CD8-positive, alpha-beta memory T cell (primary cell): ENCODE results near the gene RECQL. TPM values are rescaled to one million over a fixed set of nuclear protein-coding genes. Genes with fewer than 3 reads are reported as not detected.

Experiments
- CTCF ChIA-PET: fragments of 350-600 bp; sonication (Branson Sonifier 250); formaldehyde crosslinking; loops from one replicate; lab custom pipeline; 2021; ENCODE audit warnings: antibody characterized with exemption; lab: Charles Lee
- POLR2A ChIA-PET: fragments of 350-600 bp; sonication (Branson Sonifier 250); formaldehyde crosslinking; loops from one replicate; lab custom pipeline; 2021; ENCODE audit warnings: antibody characterized with exemption; lab: Charles Lee
- DNase-seq, 5 donors: peaks; one replicate each; pipeline versions ENCODE4 v3.0.0 to v3.0.0-alpha.2; 2020 to 2022; ENCODE audit warnings: mixed read lengths in 1 of 5
- H3K27ac ChIP-seq: one replicate; pipeline ENCODE4 v1.7.0; 2013; ENCODE audit warnings: low read depth, mild to moderate bottlenecking, low read length, moderate library complexity
- H3K27me3 ChIP-seq: 2 replicates; pipeline ENCODE4 v1.7.0; 2013; ENCODE audit warnings: low read length, mild to moderate bottlenecking; ENCODE audit not compliant: insufficient read depth, poor library complexity, severe bottlenecking
- H3K36me3 ChIP-seq: 2 replicates; pipeline ENCODE4 v1.7.0; 2013; ENCODE audit warnings: mild to moderate bottlenecking, low read length, moderate library complexity; ENCODE audit not compliant: insufficient read depth
- H3K4me1 ChIP-seq: 2 replicates; pipeline ENCODE4 v1.7.0; 2013; ENCODE audit warnings: mild to moderate bottlenecking, low read length, moderate library complexity; ENCODE audit not compliant: insufficient read depth
- H3K4me3 ChIP-seq: 2 replicates; pipeline ENCODE4 v1.7.0; 2013; ENCODE audit warnings: mild to moderate bottlenecking, low read length
- H3K9me3 ChIP-seq: 2 replicates; pipeline ENCODE4 v1.7.0; 2013; ENCODE audit warnings: mild to moderate bottlenecking, low read length
- H3K27ac Mint-ChIP-seq, 8 donors: one replicate each; pipeline ENCODE4 v1.8.0; 2020 to 2021; ENCODE audit warnings: mixed read lengths in 8 of 8, mild to moderate bottlenecking in 6 of 8, inconsistent platforms in 3 of 8, moderate library complexity in 3 of 8
- H3K27me3 Mint-ChIP-seq, 2 donors: one replicate each; pipeline ENCODE4 v1.8.0; 2020 to 2021; ENCODE audit warnings: mixed read lengths in 2 of 2, mild to moderate bottlenecking in 1 of 2, moderate library complexity in 1 of 2
- H3K36me3 Mint-ChIP-seq, 3 donors: one replicate each; pipeline ENCODE4 v1.8.0; 2020 to 2021; ENCODE audit warnings: mixed read lengths in 3 of 3, inconsistent platforms in 1 of 3, mild to moderate bottlenecking in 1 of 3
- H3K4me1 Mint-ChIP-seq, 3 donors: one replicate each; pipeline ENCODE4 v1.8.0; 2020 to 2021; ENCODE audit warnings: mixed read lengths in 3 of 3, inconsistent platforms in 1 of 3, mild to moderate bottlenecking in 1 of 3
- H3K4me3 Mint-ChIP-seq, 7 donors: one replicate each; pipeline ENCODE4 v1.8.0; 2020 to 2021; ENCODE audit warnings: mixed read lengths in 7 of 7, mild to moderate bottlenecking in 6 of 7, moderate library complexity in 4 of 7, inconsistent platforms in 2 of 7
- H3K9me3 Mint-ChIP-seq, 5 donors: one replicate each; pipeline ENCODE4 v1.8.0; 2020 to 2022; ENCODE audit warnings: mixed read lengths in 5 of 5, mild to moderate bottlenecking in 3 of 5, moderate library complexity in 2 of 5, inconsistent platforms in 1 of 5
- polyA plus RNA-seq: library from polyadenylated mRNA; unstranded; fragments of 300-500 nt; fragmentation: Illumina TruSeq; gene quantifications from one replicate; pipeline ENCODE4 v1.2.3, GENCODE V29; 2021
- total RNA-seq, 2 experiments: library from RNA; stranded (reverse); gene quantifications; one replicate each; pipeline ENCODE4 v1.2.3, GENCODE V29; 2021

RECQL gene, protein sequence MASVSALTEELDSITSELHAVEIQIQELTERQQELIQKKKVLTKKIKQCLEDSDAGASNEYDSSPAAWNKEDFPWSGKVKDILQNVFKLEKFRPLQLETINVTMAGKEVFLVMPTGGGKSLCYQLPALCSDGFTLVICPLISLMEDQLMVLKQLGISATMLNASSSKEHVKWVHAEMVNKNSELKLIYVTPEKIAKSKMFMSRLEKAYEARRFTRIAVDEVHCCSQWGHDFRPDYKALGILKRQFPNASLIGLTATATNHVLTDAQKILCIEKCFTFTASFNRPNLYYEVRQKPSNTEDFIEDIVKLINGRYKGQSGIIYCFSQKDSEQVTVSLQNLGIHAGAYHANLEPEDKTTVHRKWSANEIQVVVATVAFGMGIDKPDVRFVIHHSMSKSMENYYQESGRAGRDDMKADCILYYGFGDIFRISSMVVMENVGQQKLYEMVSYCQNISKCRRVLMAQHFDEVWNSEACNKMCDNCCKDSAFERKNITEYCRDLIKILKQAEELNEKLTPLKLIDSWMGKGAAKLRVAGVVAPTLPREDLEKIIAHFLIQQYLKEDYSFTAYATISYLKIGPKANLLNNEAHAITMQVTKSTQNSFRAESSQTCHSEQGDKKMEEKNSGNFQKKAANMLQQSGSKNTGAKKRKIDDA
- 100 to 1,000 TPM in 1 of 2 experiments, 10 to 100 TPM in 1; 95.1 to 101 TPM for total RNA-seq
- polyA plus RNA-seq: 87.3 TPM

DNA sequence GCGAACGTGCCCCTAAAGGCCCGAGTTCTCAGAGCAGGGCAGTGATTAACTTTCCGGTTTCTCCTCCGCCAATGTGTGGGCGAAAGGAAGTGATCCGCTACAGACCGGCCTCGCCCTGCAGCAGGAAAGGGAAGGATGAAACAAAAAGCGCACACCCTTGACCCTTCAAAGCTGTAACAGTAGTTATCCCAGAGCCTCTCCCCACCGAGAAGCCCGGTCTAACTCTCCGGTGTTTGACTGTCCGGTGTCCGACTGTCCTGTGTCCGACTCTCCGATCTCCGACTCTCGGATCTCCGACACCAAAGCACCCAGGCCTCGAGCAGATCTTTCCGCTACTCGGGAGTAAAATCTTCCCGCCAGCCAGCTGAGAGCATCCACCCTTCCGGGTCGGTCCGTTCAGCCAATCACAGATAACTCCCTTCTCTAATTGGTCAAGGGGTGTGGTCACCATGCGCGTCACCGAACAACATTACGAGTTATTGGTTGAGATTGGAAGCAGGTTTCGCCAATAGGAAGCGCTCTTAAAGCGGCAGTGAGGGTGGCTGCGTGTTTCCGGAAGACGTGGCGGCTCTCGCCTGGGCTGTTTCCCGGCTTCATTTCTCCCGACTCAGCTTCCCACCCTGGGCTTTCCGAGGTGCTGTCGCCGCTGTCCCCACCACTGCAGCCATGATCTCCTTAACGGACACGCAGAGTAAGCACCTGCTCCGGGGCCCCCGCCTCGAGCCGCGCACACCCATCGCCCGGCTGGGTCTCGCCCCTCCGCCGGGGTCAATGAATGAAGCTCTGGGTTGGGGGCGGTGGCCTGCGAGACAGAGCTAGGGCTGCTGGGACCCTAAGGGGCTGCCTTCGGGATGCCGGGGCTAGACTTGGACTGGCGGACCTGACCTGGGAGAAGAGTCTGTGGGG lies at the start of gene RECQL, which contains the start of gene GOLT1B:
Gene RECQL, minus strand, starts transcription at position 378 of the 906 bp plus-strand sequence. CDS start 2,065 bp downstream, outside the sequence.
Gene GOLT1B, plus strand, starts transcription at position 532 of the 906 bp plus-strand sequence. Its CDS starts 135 bp downstream, at position 667.
- Histone ChIP-seq H3K4me1 (peaks cover 56% of the 10 kb centered on the region), H3K27ac (peak within 1 kb of the TSS; percentile 80), H3K27me3 (no peaks in the 10 kb centered on the region), H3K4me3 (peak within 1 kb of the TSS; percentile 92), H3K36me3 (peaks cover 22% of the 10 kb centered on the region), H3K9me3 (no peaks in the 10 kb centered on the region)
- Mint-ChIP-seq H3K27me3 (no peaks in the 10 kb centered on the region), H3K9me3 (no peaks in the 10 kb centered on the region), H3K36me3 (peaks cover 4 to 36% (median 7%) of the 10 kb centered on the region in 3 donors), H3K4me1 (peaks cover 44 to 70% (median 45%) of the 10 kb centered on the region in 3 donors), H3K4me3 (no peak within 1 kb of the TSS), H3K27ac (peak within 1 kb of the TSS in 1 of 8 donors; percentile 70)
- ChIA-PET POLR2A (interaction anchor here (0.6 to 2.6 kb wide), 11 partner anchors 10 to 179 kb away, joined by 3 to 17 read pairs (median 3); partner anchors contain the start of genes LDHB, PYROXD1 and SPX), CTCF (interaction anchor here (0.7 to 1.4 kb wide), 5 partner anchors 9 to 205 kb away, joined by 3 to 4 read pairs (median 3); partner anchors contain the start of gene LDHB)
- peak; percentile 78 to 94 (median 93) for DNase-seq

DNA sequence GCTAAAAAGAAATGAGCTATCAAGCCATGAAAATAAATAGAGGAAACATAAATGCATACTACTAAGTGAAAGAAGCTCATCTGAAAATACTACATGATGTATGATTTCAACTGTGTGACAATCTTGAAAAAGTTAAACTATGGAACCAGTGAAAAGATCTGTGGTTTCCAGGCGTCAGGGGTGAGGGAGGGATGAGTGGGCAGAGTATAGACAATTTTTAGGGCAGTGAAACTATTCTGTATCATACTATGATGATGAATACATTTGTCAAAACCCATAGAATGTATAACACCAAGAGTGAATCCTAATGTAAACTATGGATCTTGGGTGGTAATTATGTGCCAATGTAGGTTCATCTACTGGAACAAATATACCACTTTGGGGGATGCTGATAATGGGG lies 46.0 kb upstream of the RECQL start:
- no peaks in the 10 kb centered on the region for H3K27me3 ChIP-seq
- H3K9me3 ChIP-seq: no peaks in the 10 kb centered on the region
- ChIA-PET POLR2A (no interaction called here), CTCF (no interaction called here)
- H3K27ac ChIP-seq: no peak overlapping the region
- DNase-seq: no peak
- H3K36me3 ChIP-seq: no peaks in the 10 kb centered on the region
- no peak overlapping the region for H3K4me3 ChIP-seq
- peaks cover 0 to 3% (median 0%) of the 10 kb centered on the region in 3 donors for H3K36me3 Mint-ChIP-seq
- no peaks in the 10 kb centered on the region for H3K4me1 Mint-ChIP-seq
- H3K27me3 Mint-ChIP-seq: peaks cover 3 to 5% of the 10 kb centered on the region in 2 donors
- no peak overlapping the region for H3K4me3 Mint-ChIP-seq
- H3K9me3 Mint-ChIP-seq: no peaks in the 10 kb centered on the region
- no peaks in the 10 kb centered on the region for H3K4me1 ChIP-seq
- H3K27ac Mint-ChIP-seq: no peak overlapping the region

DNA sequence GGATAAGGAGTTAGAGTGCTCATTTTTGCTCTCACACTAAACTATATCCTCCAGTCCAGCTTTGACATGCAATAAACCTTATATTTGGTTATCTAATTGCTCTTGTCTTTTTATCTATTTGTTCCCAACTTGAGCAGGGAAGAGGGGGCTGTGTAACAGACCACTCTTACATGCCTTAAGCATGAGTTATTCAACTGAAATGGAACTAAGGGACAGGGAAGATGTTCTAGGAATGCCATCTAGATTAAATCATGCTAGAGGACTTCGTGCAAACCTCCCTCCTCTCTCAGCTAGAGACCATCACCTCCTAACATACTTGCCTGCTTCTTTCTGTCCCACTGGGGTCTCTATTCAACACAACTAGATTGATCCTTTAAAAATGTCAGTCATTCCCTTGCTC lies 45.3 kb upstream of the RECQL start:
- Mint-ChIP-seq H3K4me1 (no peaks in the 10 kb centered on the region), H3K4me3 (no peak overlapping the region), H3K9me3 (no peaks in the 10 kb centered on the region), H3K27ac (no peak overlapping the region), H3K27me3 (peaks cover 3 to 6% of the 10 kb centered on the region in 2 donors), H3K36me3 (peaks cover 0 to 3% (median 0%) of the 10 kb centered on the region in 3 donors)
- Histone ChIP-seq H3K27me3 (no peaks in the 10 kb centered on the region), H3K36me3 (no peaks in the 10 kb centered on the region), H3K4me1 (no peaks in the 10 kb centered on the region), H3K9me3 (no peaks in the 10 kb centered on the region), H3K4me3 (no peak overlapping the region), H3K27ac (no peak overlapping the region)
- CTCF ChIA-PET: no interaction called here
- POLR2A ChIA-PET: no interaction called here
- DNase-seq: no peak

DNA sequence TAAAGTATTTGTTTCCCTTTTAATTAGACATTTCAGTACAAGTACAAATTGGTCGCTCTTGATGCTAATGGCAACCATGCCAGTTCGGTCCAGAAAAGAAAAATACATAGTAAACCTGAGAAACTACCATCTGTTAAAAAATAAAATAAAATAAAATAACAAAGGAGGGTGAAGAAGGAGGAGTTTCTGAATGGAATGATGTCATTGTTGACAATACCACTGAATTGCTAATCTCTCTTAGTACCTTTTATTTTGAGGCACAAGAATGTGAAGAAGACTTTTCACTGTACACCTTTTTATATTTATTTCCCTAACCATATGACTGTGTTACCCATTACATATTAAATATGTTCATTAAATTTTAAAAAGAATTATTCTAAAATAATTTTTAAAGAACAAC lies 44.1 kb upstream of the RECQL start:
- CTCF ChIA-PET: no interaction called here
- no peak for DNase-seq
- no peaks in the 10 kb centered on the region for H3K27me3 ChIP-seq
- no peaks in the 10 kb centered on the region for H3K9me3 ChIP-seq
- H3K4me1 ChIP-seq: no peaks in the 10 kb centered on the region
- Mint-ChIP-seq H3K4me3 (no peak overlapping the region), H3K27me3 (peaks cover 3 to 6% of the 10 kb centered on the region in 2 donors), H3K9me3 (no peaks in the 10 kb centered on the region), H3K27ac (no peak overlapping the region), H3K4me1 (no peaks in the 10 kb centered on the region), H3K36me3 (peaks cover 0 to 3% (median 0%) of the 10 kb centered on the region in 3 donors)
- H3K27ac ChIP-seq: no peak overlapping the region
- POLR2A ChIA-PET: no interaction called here
- H3K36me3 ChIP-seq: no peaks in the 10 kb centered on the region
- H3K4me3 ChIP-seq: no peak overlapping the region

DNA sequence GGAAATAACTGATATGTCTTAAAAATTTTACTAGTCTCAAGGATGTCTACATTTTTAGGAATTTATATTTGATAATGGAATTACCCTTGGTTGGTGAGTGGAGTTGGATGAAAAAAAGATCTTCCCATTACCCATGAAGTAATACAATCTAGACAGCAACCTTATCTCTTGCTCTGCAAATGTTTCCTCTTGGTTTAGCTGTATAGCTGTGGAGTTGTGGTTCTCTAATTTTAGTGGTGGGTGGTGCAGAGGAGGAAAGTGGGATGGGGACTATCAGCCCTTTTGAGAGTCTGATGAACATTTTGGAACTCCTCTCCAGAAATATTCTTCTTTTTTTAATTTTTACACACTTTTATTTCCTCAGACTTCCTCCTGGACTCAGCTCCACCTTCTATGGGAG lies 41.7 kb upstream of the RECQL start:
- no peaks in the 10 kb centered on the region for H3K9me3 Mint-ChIP-seq
- H3K27me3 Mint-ChIP-seq: peaks cover 3 to 6% of the 10 kb centered on the region in 2 donors
- DNase-seq: no peak
- Histone ChIP-seq H3K4me3 (no peak overlapping the region), H3K27me3 (no peaks in the 10 kb centered on the region), H3K36me3 (no peaks in the 10 kb centered on the region), H3K4me1 (no peaks in the 10 kb centered on the region), H3K9me3 (no peaks in the 10 kb centered on the region), H3K27ac (no peak overlapping the region)
- ChIA-PET CTCF (no interaction called here), POLR2A (no interaction called here)
- peaks cover 0 to 3% (median 0%) of the 10 kb centered on the region in 3 donors for H3K36me3 Mint-ChIP-seq
- no peak overlapping the region for H3K27ac Mint-ChIP-seq
- no peak overlapping the region for H3K4me3 Mint-ChIP-seq
- no peaks in the 10 kb centered on the region for H3K4me1 Mint-ChIP-seq

DNA sequence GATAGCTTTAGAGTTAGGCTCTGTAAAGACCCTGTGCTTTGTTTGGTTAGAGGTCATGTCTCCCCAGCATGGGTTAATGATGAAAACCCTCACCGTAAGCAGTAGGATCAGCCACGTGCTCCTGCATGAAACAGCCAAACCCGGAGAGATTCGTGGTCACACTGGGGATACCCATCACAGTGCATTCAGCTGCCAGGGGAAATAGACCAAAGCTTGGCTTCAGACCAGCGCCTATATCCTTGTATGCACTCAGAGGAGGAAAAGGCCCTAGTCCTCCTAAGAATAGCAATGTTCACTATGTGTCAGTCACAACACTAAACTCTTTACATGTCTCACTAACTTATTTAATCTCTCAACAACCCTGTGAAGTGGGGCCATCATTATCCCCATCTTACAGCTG lies 41.0 kb upstream of the RECQL start:
- no peak overlapping the region for H3K4me3 Mint-ChIP-seq
- H3K27ac ChIP-seq: no peak overlapping the region
- H3K4me1 Mint-ChIP-seq: no peaks in the 10 kb centered on the region
- H3K27me3 Mint-ChIP-seq: peaks cover 3 to 6% of the 10 kb centered on the region in 2 donors
- H3K36me3 Mint-ChIP-seq: peaks cover 0 to 3% (median 0%) of the 10 kb centered on the region in 3 donors
- no peak for DNase-seq
- no peaks in the 10 kb centered on the region for H3K9me3 ChIP-seq
- ChIA-PET POLR2A (no interaction called here), CTCF (no interaction called here)
- H3K4me3 ChIP-seq: no peak overlapping the region
- no peak overlapping the region for H3K27ac Mint-ChIP-seq
- H3K27me3 ChIP-seq: no peaks in the 10 kb centered on the region
- H3K36me3 ChIP-seq: no peaks in the 10 kb centered on the region
- H3K9me3 Mint-ChIP-seq: no peaks in the 10 kb centered on the region
- no peaks in the 10 kb centered on the region for H3K4me1 ChIP-seq

DNA sequence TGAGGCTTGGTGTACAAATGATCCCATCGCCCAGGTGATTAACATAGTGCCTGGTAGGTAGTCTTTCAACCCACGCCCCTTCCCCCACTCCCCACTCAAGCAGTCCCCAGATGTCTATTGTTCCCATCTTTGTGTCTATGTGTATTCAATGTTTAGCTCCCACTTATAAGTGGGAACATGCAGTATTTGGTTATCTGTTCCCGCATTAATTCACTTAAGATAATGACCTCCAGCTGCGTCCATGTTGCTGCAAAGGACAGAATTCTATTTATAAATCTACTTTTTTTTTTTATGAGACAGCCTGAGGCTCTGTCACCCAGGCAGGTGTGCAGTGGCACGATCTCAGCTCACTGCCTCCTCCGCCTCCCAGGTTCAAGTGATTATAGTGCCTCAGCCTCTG lies 40.3 kb upstream of the RECQL start:
- Histone ChIP-seq H3K27me3 (no peaks in the 10 kb centered on the region), H3K27ac (no peak overlapping the region), H3K36me3 (no peaks in the 10 kb centered on the region), H3K4me3 (no peak overlapping the region), H3K4me1 (no peaks in the 10 kb centered on the region), H3K9me3 (no peaks in the 10 kb centered on the region)
- H3K27ac Mint-ChIP-seq: no peak overlapping the region
- no peak for DNase-seq
- peaks cover 3 to 6% of the 10 kb centered on the region in 2 donors for H3K27me3 Mint-ChIP-seq
- ChIA-PET CTCF (no interaction called here), POLR2A (no interaction called here)
- no peaks in the 10 kb centered on the region for H3K4me1 Mint-ChIP-seq
- peaks cover 0 to 3% (median 0%) of the 10 kb centered on the region in 3 donors for H3K36me3 Mint-ChIP-seq
- no peaks in the 10 kb centered on the region for H3K9me3 Mint-ChIP-seq
- no peak overlapping the region for H3K4me3 Mint-ChIP-seq
